Neural cell (in vitro differentiated cells): Measurements from ENCODE around the gene SV2B. TPM values are rescaled to one million over a fixed set of nuclear protein-coding genes. Genes with fewer than 3 reads are reported as not detected.

Experiments used
- H2AFZ ChIP-seq: fragments of 200-600, 300-800 bp; sonication (generic), shearing (Covaris generic); 2 replicates; pipeline ENCODE4 v1.6.0; 2014; ENCODE audit warnings: low read depth, mild to moderate bottlenecking, antibody characterized with exemption, low read length, moderate library complexity
- H3F3A ChIP-seq: fragments of 200-600 bp; shearing (Covaris generic); 2 replicates; pipeline ENCODE4 v1.6.1; 2016; ENCODE audit warnings: mild to moderate bottlenecking, moderate library complexity, mixed read lengths, antibody characterized with exemption, low read length; ENCODE audit not compliant: insufficient read depth, poor library complexity, severe bottlenecking
- H3K27ac ChIP-seq: fragments of 200-600, 300-800 bp; sonication (generic), shearing (Covaris generic); 2 replicates; pipeline ENCODE4 v1.5.1; 2014; ENCODE audit warnings: mild to moderate bottlenecking, low read length, moderate library complexity
- H3K27me3 ChIP-seq: fragments of 300-800, 200-600 bp; sonication (generic), shearing (Covaris generic); 2 replicates; pipeline ENCODE4 v1.6.0; 2014; ENCODE audit warnings: mild to moderate bottlenecking, low read depth, low read length, moderate library complexity; ENCODE audit not compliant: insufficient read depth
- H3K36me3 ChIP-seq: fragments of 300-800, 200-600 bp; sonication (generic), shearing (Covaris generic); 2 replicates; pipeline ENCODE4 v1.5.1; 2014; ENCODE audit warnings: mild to moderate bottlenecking, antibody characterized with exemption, low read length, moderate library complexity; ENCODE audit not compliant: insufficient read depth
- H3K4me2 ChIP-seq: fragments of 300-800, 200-600 bp; sonication (generic), shearing (Covaris generic); 2 replicates; pipeline ENCODE4 v1.6.0; 2014; ENCODE audit warnings: mild to moderate bottlenecking, low read length
- H3K4me3 ChIP-seq: fragments of 300-800, 200-600 bp; sonication (generic), shearing (Covaris generic); 2 replicates; pipeline ENCODE4 v1.5.1; 2014; ENCODE audit warnings: mild to moderate bottlenecking, low read length, moderate library complexity
- H3K79me2 ChIP-seq: fragments of 200-600 bp; shearing (Covaris generic); replicated peaks from 2 replicates; pipeline ENCODE4 v1.6.0; 2014; ENCODE audit warnings: mild to moderate bottlenecking, low read length, moderate library complexity; ENCODE audit not compliant: insufficient read depth
- H3K9ac ChIP-seq: fragments of 300-800, 200-600 bp; sonication (generic), shearing (Covaris generic); 2 replicates; pipeline ENCODE4 v1.6.1; 2016; ENCODE audit warnings: mild to moderate bottlenecking, low read length, mixed read lengths
- H3K9me2 ChIP-seq: fragments of 200-600 bp; shearing (Covaris generic); 2 replicates; pipeline ENCODE4 v1.6.1; 2016; ENCODE audit warnings: mild to moderate bottlenecking, low read length, mixed read lengths; ENCODE audit not compliant: insufficient read depth
- H3K9me3 ChIP-seq: fragments of 200-600, 300-800 bp; sonication (generic), shearing (Covaris generic); 2 replicates; pipeline ENCODE4 v1.6.1; 2016; ENCODE audit warnings: mild to moderate bottlenecking, mixed run types, low read length, moderate library complexity, mixed read lengths
- H4K20me1 ChIP-seq: fragments of 200-600 bp; shearing (Covaris generic); 2 replicates; pipeline ENCODE4 v1.6.1; 2016; ENCODE audit warnings: mild to moderate bottlenecking, mixed run types; ENCODE audit not compliant: insufficient read depth
- CTCF ChIP-seq: fragments of 450-650 bp; IDR thresholded peaks from 2 replicates; pipeline ENCODE4 v1.5.1; 2014; ENCODE audit warnings: antibody characterized with exemption, mild to moderate bottlenecking, moderate library complexity; ENCODE audit not compliant: poor library complexity, severe bottlenecking
- EP300 ChIP-seq: fragments of 450-650 bp; conservative IDR thresholded peaks from 2 replicates; pipeline ENCODE4 v1.6.1; 2014; ENCODE audit warnings: antibody characterized with exemption, mild to moderate bottlenecking, moderate library complexity; ENCODE audit not compliant: poor library complexity, severe bottlenecking
- EZH2 ChIP-seq: fragments of 200-600, 300-800 bp; shearing (Covaris generic), sonication (generic); IDR thresholded peaks from 2 replicates; pipeline ENCODE4 v1.6.1; 2014; ENCODE audit warnings: antibody characterized with exemption, low read length, borderline replicate concordance, mild to moderate bottlenecking; ENCODE audit not compliant: insufficient read depth, poor library complexity, severe bottlenecking
- MXI1 ChIP-seq: fragments of 450-650 bp; conservative IDR thresholded peaks from 2 replicates; pipeline ENCODE4 v1.6.1; 2014; ENCODE audit warnings: antibody characterized with exemption, mild to moderate bottlenecking; ENCODE audit not compliant: poor library complexity, severe bottlenecking
- POLR2AphosphoS5 ChIP-seq: IDR thresholded peaks from 2 replicates; pipeline ENCODE4 v1.6.1; 2012
- RAD21 ChIP-seq: fragments of 450-650 bp; conservative IDR thresholded peaks from 2 replicates; pipeline ENCODE4 v1.6.1; 2014; ENCODE audit warnings: antibody characterized with exemption, mild to moderate bottlenecking, moderate library complexity
- REST ChIP-seq: IDR thresholded peaks from 2 replicates; pipeline ENCODE4 v1.6.1; 2012; ENCODE audit warnings: borderline replicate concordance
- SMC3 ChIP-seq: fragments of 450-650 bp; conservative IDR thresholded peaks from 2 replicates; pipeline ENCODE4 v1.6.1; 2014; ENCODE audit warnings: antibody characterized with exemption, mild to moderate bottlenecking, moderate library complexity; ENCODE audit not compliant: poor library complexity
- TAF1 ChIP-seq: IDR thresholded peaks from 2 replicates; pipeline ENCODE4 v1.6.1; 2012; ENCODE audit warnings: low read depth
- polyA plus RNA-seq: library from polyadenylated mRNA; depleted of rRNA; stranded (reverse); fragments of >200 nt; gene quantifications from 2 replicates; pipeline ENCODE4 v1.2.3, GENCODE V29; 2014

The SV2B gene
- polyA plus RNA-seq, 1 donor from 2014 or later, result 0.38 TPM

GRCh38 chr15:91244919-91245318 lies 144.9 kb downstream of the SV2B start:
- Histone ChIP-seq H3K9ac (no peak overlapping the region), H3K9me2 (no peaks in the 10 kb centered on the region), H3K4me3 (no peak overlapping the region), H4K20me1 (no peaks in the 10 kb centered on the region), H3F3A (no peaks in the 10 kb centered on the region), H3K27ac (no peak overlapping the region), H2AFZ (no peak overlapping the region), H3K4me2 (no peak overlapping the region), H3K27me3 (no peaks in the 10 kb centered on the region), H3K9me3 (no peaks in the 10 kb centered on the region), H3K79me2 (no peaks in the 10 kb centered on the region), H3K36me3 (no peaks in the 10 kb centered on the region)
- no peak for TF ChIP-seq EZH2
- TF ChIP-seq REST, result no peak
- TF ChIP-seq RAD21, result no peak
- no peak for TF ChIP-seq EP300
- no peak for TF ChIP-seq TAF1
- no peak for TF ChIP-seq POLR2AphosphoS5
- no peak for TF ChIP-seq MXI1
- no peak for TF ChIP-seq CTCF
- TF ChIP-seq SMC3, result no peak

GRCh38 chr15:91246998-91247397 lies 146.9 kb downstream of the SV2B start:
- Histone ChIP-seq H4K20me1 (no peaks in the 10 kb centered on the region), H3K4me2 (no peak overlapping the region), H3K79me2 (no peaks in the 10 kb centered on the region), H3F3A (no peaks in the 10 kb centered on the region), H3K9me2 (no peaks in the 10 kb centered on the region), H3K27me3 (no peaks in the 10 kb centered on the region), H3K9ac (no peak overlapping the region), H3K4me3 (no peak overlapping the region), H3K36me3 (no peaks in the 10 kb centered on the region), H2AFZ (no peak overlapping the region), H3K27ac (no peak overlapping the region), H3K9me3 (no peaks in the 10 kb centered on the region)
- no peak for TF ChIP-seq REST
- no peak for TF ChIP-seq SMC3
- TF ChIP-seq MXI1, result no peak
- TF ChIP-seq TAF1, result no peak
- TF ChIP-seq EZH2, result no peak
- no peak for TF ChIP-seq POLR2AphosphoS5
- no peak for TF ChIP-seq CTCF
